Ascending aorta (tissue), 2 donors: ENCODE measurements around the gene SPACA9. TPM values are rescaled to one million over a fixed set of nuclear protein-coding genes. Genes with fewer than 3 reads are reported as not detected.

Source experiments
- DNase-seq, 2 donors: peaks; one replicate each; pipeline ENCODE4 v3.0.0-alpha.2; 2019; ENCODE audit warnings: low spot score in 2 of 2
- H3K27ac ChIP-seq, 2 donors: fragments of 200-600 bp; sonication (generic); one replicate each; pipeline ENCODE4 v1.5.1; 2016 to 2017; ENCODE audit warnings: mild to moderate bottlenecking in 1 of 2
- H3K27me3 ChIP-seq: fragments of 200-600 bp; sonication (generic); one replicate; pipeline ENCODE4 v1.5.1; 2017
- H3K36me3 ChIP-seq, 2 donors: fragments of 200-600 bp; sonication (generic); one replicate each; pipeline ENCODE4 v1.5.1; 2016
- H3K4me1 ChIP-seq, 2 donors: fragments of 200-600 bp; sonication (generic); one replicate each; pipeline ENCODE4 v1.5.1; 2016 to 2017; ENCODE audit warnings: mild to moderate bottlenecking in 1 of 2
- H3K4me3 ChIP-seq, 2 donors: fragments of 200-600 bp; sonication (generic); one replicate each; pipeline ENCODE4 v1.5.1; 2016 to 2017; ENCODE audit warnings: mild to moderate bottlenecking in 1 of 2
- H3K9me3 ChIP-seq, 2 donors: fragments of 200-600 bp; sonication (generic); one replicate each; pipeline ENCODE4 v1.5.1; 2016
- CTCF ChIP-seq, 3 experiments: fragments of 200-600 bp in 2 of 3; fragments of 450-650 bp in 1 of 3; sonication (generic) in 2 of 3; IDR thresholded peaks; one replicate each; pipeline ENCODE4 v1.5.1; 2016 to 2019; ENCODE audit warnings: antibody characterized with exemption in 3 of 3, mild to moderate bottlenecking in 1 of 3, moderate library complexity in 1 of 3
- intact Hi-C: fragments of 100-400 bp; cut with DNase I; formaldehyde crosslinking; loops from one replicate; pipeline ENCODE4 v1.15.1; 2023
- total RNA-seq: library from RNA; depleted of rRNA; stranded (reverse); fragments of >200 nt; gene quantifications from one replicate; pipeline ENCODE4 v1.1.0, GENCODE V29; 2016

SPACA9 gene
- total RNA-seq, 1 donor from 2014 or later = 5.9 TPM

- peaks cover 0 to 3% of the 10 kb centered on the region in 2 donors for H3K4me1 ChIP-seq
- H3K27me3 ChIP-seq = no peaks in the 10 kb centered on the region
- H3K27ac ChIP-seq = no peak overlapping the region
- TF ChIP-seq CTCF (IDR thresholded peaks at IDR 0.05) = no peak
- no peaks in the 10 kb centered on the region for H3K9me3 ChIP-seq
- H3K36me3 ChIP-seq = peaks cover 7 to 11% of the 10 kb centered on the region in 2 donors
- no peak overlapping the region for H3K4me3 ChIP-seq
- intact Hi-C loops = no loop called here
- DNase-seq = no peak
Observed at GRCh38 chr9:132937463-132937901, 58.8 kb downstream of the SPACA9 start.

DNA sequence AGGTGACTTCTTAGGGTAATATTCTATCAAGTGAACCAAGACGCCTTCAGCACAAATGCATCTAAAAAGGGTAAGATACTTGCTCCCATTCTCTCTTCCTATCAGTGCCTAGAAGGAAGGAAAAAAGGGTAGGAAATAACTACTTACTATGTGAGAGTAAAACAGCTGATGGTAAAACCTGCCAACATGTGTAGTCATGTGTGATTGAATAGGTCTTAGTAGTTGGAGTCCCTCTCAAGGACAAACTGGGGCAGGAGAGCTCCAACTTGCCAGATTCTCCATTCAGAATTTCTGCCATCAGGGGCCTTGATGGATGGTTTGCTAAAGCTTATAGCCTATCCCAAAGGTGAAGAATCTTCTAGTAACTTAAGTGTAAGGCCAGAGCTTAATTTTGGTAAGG is 60.5 kb downstream of the SPACA9 start:
- Histone ChIP-seq H3K27me3 (no peaks in the 10 kb centered on the region), H3K36me3 (peaks cover 3 to 7% of the 10 kb centered on the region in 2 donors), H3K27ac (no peak overlapping the region), H3K4me1 (peaks cover 0 to 10% of the 10 kb centered on the region in 2 donors), H3K4me3 (no peak overlapping the region), H3K9me3 (no peaks in the 10 kb centered on the region)
- TF ChIP-seq CTCF (IDR thresholded peaks at IDR 0.05) = no peak
- intact Hi-C loops = no loop called here
- no peak for DNase-seq

Other genes with a start within 250 kb of the SPACA9 start
- gene DDX31, start 208.9 kb upstream of the SPACA9 start, total RNA-seq = 20.4 TPM
- 9.8 TPM for gene GTF3C4, start 208.4 kb upstream of the SPACA9 start, total RNA-seq
- not detected for gene AK8, start 614 bp upstream of the SPACA9 start, total RNA-seq
- gene TSC1, start 65.7 kb downstream of the SPACA9 start, total RNA-seq = 39.8 TPM
- gene GFI1B, start 99.8 kb downstream of the SPACA9 start, total RNA-seq = not detected
- 25.9 TPM for gene GTF3C5, start 152.1 kb downstream of the SPACA9 start, total RNA-seq
- not detected for gene CEL, start 183.1 kb downstream of the SPACA9 start, total RNA-seq
- 53.9 TPM for gene RALGDS, start 242.3 kb downstream of the SPACA9 start, total RNA-seq